HG03108 (cell line): ENCODE data around the gene A4GALT.
"Not testable (repeated sequence)": the region's sequence is repeated elsewhere in the genome, so short reads cannot be mapped to it uniquely, and the experiment has no call there.

ENCODE experiments used
- ATAC-seq: cut with Tn5 transposase; IDR thresholded peaks from one replicate; pipeline ENCODE4 v1.9.1; 2021; ENCODE audit warnings: moderate library complexity; ENCODE audit not compliant: unreplicated experiment

Gene A4GALT

DNA sequence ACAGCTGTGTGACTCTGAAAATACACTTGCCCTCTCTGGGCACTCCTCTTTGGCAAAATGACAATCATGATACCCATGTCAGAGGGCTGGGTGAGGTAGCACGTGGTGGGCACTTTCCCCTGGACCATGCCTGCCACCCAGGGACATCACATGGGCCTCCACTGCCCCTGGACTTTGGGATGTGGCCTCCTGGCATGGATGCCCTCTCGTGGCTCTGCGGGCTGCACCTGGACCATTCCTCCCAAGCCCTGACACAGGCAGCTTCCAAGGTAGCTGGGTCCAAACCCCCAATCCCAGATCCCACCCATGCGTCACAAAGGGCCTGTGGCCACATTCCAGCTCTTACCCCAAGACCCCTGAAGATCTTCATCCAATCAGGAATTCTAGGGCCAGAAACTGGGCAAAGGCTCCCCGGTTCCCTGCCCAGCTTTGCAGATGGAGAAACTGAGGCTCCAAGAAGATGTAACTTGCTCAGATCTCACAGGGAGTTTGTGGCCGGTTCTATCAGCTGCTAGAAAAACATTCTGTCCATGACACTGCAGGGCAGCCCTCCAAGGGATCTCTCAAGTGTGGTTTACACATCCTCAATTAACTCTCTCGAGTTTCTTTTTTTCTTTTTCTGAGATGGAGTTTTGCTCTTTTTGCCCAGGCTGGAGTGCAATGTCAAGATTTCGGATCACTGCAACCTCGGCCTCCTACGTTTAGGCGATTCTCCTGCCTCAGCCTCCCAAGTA is 36.0 kb downstream of the A4GALT start:
- ATAC-seq = no peak

DNA sequence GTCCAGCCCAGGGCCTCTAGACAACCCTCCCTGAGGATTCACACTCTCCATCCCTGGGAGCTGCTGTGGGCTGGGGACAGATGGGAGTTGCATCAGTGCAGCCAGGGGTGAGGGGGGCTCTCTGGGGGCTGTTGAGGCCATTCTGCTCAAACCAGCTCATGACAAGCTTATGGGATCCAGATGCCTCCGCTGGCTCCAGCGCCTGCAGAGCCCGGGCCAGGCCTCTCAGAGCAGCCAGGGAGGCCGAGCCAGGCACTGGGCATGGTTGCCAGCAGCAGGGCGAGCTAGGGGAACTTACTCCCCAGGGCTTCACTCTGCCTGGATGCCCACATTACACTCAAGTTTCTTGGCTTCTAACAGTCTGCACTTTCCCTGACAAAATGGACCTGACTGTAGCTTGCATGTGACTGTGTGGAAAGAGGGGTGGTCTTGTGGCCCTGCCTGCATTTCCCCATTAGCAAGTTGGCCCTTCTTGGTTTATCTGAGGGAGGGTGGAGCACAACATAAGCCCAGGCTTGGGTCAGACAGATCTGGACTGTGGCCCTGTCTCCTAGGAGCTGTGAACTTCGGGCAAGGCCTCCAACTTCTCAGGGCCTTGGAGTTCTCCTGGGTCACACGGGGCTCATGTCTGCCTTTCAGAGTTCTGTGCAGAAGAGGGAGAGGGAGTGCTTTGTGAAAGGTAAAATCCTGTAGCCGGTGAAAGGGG is 36.9 kb downstream of the A4GALT start:
- ATAC-seq = no peak

DNA sequence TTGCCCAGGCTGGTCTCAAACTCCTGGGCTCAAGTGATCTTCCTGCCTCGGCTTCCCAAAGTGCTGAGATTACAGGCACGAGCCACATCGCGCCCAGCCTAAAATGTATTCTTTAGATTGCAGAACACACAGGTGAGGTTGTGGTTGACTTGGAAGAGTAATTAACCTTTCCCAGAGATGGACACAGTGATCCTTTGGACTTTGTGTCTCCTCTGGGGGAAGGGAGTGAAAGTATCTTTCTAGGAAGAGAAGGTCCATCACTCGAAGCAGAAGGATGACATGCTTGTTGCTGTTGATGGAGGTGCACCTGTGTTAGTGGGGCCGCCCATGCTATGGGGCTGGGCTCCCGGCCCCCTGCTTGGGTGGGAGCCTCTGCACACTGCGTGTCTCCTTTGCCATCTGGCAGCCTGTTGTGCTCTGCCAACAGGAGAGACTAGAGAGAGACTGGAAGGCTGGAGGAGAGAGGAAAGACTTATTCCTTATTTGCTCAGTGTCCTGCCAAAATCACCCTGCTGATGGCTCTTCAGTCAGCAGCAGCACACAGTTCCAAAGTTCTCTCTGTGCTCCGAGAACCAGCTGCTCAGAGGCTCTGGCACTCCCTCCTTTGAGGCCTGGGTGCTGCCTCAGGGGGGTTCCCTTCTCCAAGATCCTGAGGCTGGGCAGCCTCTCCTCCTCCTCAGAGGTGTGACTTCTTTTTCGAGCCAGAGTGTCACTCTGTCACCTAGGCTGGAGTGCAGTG is 38.4 kb downstream of the A4GALT start:
- ATAC-seq = no peak

DNA sequence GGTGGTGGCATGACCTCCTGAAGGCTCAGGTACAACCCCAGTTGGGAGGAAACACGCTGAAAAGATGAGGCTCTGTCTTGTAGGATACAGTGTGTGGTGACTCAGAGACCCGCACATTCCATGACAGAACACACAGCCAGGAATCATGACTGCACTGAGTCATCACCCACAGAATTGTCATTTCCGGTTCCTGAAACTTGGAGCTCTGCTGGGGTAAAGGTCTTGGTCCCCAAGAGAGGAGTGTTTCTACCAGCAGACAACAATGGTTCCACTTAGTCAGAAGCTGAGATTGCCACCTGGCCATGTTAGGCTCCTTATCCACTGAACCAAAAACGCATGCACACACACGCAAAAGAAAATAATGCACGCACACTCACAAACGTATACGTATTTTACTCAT is 40.0 kb downstream of the A4GALT start:
- ATAC-seq = no peak

DNA sequence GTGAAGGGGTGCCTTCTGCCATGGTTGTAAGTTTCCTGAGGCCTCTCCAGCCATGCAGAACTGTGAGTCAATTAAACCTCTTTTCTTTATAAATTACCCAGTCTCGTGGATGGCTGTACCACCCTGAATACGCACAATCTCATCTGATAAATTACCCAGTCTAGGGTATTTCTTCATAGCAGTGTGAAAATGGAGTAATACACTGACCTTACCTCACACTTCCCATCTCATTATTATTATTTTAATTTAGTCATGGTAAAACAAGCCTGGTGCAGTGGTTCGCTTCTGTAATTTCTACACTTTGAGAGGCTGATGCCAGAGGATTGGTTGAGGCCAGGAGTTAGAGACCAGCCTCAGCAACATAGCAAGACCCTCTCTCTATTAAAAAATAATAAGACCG is 41.0 kb downstream of the A4GALT start:
- ATAC-seq = no peak

DNA sequence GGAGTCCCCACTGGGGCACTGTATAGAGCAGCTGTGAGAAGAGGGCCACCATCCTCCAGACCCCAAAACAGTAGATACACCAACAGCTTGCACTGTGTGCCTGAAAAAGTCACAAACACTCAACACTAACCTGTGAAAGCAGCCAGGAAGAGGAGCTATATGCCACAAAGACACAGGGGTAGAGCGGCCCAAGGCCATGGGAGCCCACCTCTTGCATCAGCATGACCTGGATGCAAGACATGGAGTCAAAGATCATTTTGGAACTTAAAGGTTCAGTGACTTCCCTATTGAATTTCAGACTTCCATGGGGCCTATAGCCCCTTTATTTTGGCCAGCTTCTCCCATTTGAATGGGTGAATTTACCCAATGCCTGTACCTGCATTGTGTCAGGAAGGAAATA is 41.8 kb downstream of the A4GALT start:
- ATAC-seq = no peak

DNA sequence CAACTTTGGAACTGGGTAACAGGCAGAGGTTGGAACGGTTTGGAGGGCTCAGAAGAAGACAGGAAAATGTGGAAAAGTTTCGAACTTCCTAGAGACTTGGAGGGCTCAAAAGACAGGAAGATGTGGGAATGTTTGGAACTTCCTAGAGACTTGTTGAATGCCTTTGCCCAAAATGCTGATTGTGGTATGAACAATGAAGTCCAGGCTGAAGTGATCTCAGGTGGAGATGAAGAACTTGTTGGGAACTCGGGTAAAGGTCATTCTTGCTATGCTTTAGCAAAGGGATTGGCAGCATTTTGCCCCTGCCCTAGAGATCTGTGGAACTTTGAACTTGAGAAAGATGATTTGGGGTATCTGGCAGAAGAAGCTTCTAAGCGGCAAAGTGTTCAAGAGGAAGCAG is 42.7 kb downstream of the A4GALT start:
- ATAC-seq = not testable (repeated sequence)

DNA sequence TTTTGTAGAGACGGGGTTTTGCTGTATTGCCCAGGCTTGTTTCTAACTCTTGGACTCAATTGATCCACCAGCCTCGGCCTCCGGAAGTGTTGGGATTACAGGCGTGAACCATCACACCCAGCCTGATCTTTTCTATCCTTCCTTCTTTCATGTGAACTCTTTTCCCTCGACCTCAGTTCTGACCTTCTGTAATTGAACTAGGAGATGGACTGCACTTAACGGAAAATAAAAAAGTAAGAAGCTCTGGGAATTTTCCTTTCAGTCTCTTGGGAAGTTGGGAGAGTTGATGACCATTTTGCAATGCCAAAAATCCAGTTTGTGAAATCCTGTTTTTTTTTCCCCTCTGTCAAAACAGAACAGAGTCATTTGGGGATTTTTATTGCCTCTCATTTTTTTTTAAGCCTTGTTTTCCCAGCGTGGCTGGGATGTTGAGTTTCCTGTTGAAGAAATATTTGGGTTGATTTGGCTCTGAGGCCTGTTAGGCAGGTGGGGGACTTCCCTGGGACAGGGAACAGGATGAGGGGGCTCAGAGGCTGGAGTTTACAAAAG is 44.5 kb downstream of the A4GALT start:
- ATAC-seq = no peak

DNA sequence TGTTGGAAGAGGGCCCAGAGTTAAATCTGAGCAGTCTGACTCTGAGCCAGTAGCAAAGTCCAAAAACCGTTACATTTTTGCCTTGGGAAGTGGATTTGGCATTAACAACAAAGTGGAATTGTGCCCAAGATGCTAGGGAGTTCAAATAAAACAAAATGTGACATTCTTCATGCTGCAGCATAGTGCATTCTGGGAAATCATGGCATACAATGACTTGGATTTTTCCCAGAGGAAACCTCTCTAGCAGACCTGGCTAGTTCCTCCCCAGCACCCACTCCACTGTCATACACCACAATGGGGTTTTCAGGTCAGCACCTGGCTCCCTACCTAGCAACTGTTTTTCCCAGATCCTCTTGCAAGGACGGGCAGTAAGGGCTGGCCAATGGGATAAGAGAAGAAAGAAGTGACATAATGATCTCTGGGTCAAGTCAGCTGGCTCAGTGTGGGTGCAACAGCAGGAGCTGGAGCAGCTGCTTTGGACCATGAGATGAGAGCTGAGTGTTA is 46.7 kb downstream of the A4GALT start:
- ATAC-seq = no peak

DNA sequence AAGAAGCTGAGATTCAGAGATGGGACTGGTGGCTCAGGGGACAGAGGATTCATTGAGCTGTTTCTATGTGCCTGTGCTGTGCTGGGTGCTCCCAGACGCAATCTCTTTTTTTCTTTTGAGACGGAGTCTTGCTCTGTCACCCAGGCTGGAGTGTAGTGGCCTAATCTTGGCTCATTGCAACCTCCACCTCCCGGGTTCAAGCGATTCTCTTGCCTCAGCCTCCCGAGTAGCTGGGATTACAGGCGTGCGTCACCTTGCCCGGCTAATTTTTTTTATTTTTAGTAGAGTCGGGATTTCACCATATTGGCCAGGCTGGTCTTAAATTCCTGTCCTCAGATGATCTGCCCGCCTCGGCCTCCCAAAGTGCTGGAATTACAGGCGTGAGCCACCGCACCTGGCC is 47.6 kb downstream of the A4GALT start:
- ATAC-seq = not testable (repeated sequence)

DNA sequence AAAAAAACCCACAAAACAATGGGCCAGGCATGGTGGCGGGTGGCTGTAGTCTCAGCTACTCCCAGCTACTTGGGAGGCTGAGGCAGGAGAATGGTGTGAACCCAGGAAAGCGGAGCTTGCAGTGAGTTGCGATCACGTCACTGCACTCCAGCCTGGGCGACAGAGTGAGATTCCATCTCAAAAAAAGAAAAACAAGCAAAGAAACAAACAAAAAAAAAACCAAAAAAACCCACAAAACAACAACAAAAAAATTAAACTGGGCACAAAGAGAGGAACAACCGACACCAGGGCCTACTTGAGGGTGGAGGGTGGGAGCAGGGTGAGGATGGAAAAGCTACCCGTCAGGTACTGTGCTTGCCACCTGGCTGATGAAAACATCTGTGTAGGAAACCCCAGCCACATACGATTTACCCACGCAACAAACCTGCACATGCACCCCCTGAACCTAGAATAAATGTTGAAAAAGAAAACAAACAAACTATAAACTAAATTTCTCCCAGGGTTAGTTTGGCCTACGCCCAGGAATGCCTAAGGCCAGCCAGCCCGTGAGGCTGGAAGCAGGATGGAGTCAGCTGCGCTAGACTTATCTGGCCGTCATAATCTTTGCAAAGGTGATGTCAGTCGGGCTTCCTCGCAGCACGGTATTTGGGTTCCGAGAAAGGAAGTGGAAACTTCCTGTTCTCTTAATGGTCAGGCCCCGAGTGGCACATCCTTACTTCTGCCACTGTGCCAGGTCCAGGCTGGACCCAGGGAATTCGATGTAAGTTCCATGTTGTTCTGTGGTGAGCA is 49.6 kb downstream of the A4GALT start:
- no peak for ATAC-seq

DNA sequence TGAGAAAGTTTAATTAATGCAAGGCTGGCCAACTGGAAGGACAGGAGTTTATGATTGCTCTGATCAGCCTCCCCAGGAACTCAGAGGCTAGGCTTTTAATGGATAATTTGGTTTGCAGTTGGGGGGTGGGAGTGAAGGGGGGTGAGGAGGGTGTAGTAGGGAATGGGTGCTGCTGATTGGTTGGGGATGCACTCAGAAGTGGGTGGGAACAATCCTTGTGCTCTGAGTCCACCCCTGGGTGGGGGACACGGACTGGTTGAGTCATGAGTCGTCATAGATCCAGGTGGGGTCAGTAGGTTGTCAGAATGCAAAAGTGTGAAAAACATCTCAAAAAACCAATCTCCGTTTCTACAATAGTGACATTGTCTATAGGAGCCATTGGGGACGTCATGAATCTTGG is 50.6 kb downstream of the A4GALT start:
- no peak for ATAC-seq

DNA sequence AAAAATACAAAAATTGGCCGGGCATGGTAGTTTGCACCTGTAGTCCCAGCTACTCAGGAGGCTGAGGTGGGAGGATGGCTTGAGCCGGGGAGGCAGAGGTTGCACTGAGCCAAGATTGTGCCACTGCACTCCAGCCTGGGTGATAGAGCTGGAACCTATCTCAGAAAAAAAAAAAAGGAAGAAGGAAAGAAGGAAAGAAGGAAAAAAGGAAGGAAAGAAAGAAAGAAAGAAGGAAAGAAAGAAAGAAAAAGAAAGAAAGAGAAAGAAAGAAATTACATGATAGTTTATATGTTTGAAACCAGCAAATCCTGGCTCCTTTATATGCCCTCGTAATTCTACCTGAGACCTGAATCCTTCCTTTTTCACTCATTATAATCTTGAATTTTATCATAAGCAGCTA is 54.3 kb downstream of the A4GALT start:
- not testable (repeated sequence) for ATAC-seq

DNA sequence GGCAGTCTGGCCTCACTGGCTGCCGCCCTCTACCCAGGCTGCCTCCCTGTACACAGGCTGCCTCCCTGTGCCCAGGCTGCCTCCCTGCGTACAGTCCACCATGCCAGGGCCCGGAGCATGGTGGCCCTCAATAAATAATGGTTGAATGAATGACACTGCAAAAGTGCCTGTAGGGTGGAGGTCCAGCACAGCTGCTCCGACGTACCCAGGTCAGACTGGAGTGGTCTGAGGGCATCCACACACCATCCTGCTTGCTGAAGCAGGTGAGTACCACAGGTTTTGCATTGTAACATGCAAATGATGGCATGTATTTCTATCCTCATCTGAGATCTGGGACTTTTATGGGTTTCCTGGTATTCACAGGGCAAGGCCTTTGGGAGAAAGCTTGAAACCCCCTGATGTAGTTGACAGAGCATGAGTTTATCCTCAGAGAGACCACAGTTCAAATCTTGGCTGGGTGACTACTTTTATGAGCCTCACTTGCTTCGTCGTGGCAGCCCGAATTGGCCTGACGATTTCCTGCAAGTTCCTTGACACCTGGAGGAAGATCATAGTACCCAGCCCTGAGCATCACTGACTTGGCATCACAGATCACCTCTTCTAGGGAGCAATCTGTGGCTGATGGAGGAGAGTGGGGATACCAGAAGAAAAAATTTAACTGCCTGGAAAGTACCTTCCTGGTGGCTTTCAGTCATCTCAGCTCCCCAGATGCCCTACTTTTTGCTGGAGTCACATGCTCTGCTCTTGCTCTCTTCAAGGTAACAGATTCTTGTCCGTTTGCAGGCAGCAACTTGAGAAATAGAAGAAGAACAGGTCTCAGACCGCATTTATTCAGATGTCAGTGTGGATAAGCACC is 55.5 kb downstream of the A4GALT start:
- ATAC-seq = no peak

DNA sequence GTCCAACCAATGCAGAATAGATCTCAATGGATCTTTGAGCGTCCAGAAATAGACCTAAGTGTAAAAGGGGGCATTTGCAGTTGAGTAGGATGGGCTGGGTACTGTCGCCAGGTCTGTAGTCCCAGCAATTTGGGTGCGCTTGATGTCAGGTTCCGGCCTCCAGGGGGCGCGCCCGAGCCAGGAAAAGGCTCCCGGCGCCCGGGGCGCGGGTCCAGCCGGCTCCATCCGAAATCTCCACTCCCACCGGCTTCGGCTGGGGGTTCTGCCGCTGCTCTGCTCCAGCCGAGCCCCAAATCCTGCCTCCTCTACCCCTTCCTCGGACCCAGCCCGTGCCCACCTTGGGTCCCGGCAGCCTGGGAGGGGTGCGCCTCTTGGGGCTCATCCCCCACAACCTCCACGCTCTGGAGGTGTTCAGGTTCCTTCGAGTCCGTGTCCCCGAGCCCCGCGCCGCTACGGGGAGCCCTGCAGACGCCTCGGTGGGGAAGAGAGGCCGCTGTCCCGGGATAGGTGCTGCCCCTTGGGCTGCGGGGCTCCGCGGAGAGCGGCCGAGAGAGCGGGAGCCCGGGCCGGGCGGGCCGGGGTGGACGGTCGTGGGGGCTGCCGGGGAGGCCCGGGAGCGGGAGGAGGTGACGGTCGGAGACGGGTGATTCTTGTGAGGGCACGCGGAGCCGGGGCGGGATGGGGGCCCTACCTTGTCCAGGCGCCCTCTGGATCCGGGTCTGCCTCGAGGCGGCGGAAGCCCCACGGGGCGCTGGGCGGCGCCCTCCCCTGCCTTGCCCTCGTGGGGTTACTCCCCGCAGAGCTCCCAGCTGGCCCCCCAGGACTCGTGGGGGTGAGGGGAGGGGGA is 58.5 kb downstream of the A4GALT start:
- peak; percentile 36 for ATAC-seq

DNA sequence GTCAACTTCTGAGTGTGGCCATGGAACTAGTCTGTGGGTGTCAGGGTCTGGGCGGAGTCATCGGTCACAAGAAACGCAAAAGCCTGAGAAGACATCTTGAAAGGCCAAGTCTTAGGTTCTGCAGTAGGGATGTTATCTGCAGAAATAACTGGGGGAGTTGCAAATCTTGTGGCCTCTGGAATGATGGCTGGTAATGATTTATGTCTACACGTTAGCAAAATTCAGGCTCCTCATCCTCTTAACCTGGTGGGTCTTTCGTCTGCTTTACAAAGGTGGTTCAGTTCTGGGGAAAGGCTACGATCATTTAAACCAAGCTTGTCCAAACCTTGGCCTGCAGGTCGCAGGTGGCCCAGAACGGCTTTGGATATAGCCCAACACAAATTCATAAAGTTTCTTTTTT is 64.1 kb downstream of the A4GALT start:
- no peak for ATAC-seq

DNA sequence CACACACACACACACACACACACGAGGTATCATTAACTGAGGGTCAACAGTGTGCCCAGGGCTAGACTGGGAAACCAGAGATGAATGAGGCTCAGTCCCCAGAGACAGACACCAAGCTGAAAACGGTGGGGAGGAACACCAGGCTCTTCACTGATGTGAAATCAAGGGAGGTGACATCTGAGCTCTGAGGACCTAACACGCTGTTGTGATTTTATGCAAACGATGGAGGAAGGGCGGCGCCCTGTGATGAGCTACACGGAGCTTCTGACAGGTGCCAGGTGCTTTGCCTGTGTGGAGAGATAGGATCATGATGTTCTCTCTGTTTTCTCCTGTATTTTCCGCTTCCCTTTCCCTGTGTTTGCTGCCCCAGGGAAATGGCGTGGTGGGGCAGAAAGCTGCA is 65.0 kb downstream of the A4GALT start:
- peak; percentile 71 for ATAC-seq

DNA sequence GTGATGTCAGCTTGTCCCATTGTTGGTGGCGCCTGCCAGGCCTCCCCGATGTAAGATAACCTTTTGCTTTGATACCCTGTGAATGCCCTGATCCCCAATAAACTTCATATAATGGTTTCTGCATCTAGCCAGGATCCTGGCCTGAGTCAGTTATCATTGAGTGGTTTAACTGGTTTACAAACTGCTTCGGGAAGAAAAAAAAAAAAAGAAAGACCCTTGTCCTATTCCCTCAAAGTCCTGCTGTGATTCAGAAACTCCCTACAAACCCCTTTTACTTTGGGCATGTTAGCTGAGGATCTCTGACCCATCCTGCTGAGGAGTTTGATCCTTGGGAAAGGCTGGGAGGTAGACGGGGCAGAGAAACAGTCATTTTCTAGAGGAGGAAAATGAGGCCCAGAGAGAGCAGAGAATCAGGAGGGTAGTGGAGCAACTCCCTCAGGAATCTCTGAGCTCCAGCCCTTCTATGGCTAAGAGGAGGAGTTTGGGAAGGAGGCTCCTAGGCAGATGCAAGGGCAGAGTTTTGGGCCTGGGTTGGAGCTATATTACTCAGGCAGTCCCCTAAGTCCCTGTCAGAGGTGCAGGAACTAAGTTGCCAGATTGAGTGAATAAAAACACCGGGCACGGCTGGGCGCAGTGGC is 66.1 kb downstream of the A4GALT start:
- no peak for ATAC-seq
